A549 (cell line): Measurements from ENCODE around the gene MARS1. TPM values are rescaled to one million over a fixed set of nuclear protein-coding genes. Genes with fewer than 3 reads are reported as not detected.
A peak's percentile ranks its signal among the peaks of the same experiment; 100 is the strongest.

Experiments used
- ATAC-seq, 2 experiments: fragments of 200-7000 bp in 1 of 2; fragments of >200 bp in 1 of 2; cut with Nextera tagmentation in 1 of 2; cut with Tn5 transposase in 1 of 2; 3 replicates each; pipeline versions ENCODE4 v1.8.0 to v1.9.1; 2018 to 2020; ENCODE audit warnings: mild to moderate bottlenecking in 1 of 2, moderate library complexity in 1 of 2
- CTCF ChIA-PET: fragments of 300-600 bp; sonication (Branson Sonifier 250); formaldehyde crosslinking; extraction: SDS; loops from one replicate; lab custom pipeline; 2021; ENCODE audit warnings: antibody characterized with exemption, inconsistent platforms; lab: Yijun Ruan, JAX
- POLR2A ChIA-PET: fragments of 350-600 bp; formaldehyde crosslinking; extraction: SDS; loops from one replicate; lab custom pipeline; 2021; ENCODE audit warnings: antibody characterized with exemption, inconsistent platforms; lab: Yijun Ruan, JAX
- DNase-seq, 2 experiments: peaks; one replicate each; pipeline versions ENCODE4 v3.0.0 to v3.0.0-alpha.2; 2011 to 2016; ENCODE audit warnings: low read depth in 1 of 2, low spot score in 1 of 2
- FAIRE-seq: peaks from 2 replicates; lab custom pipeline; 2011; peaks lifted over from hg19 to GRCh38; lab: Jason Lieb, UNC
- H3K27ac ChIP-seq, 2 experiments: fragments of >200 bp; sonication (Bioruptor Twin); formaldehyde crosslinking; 3 replicates each; pipeline ENCODE4 v1.5.1; 2016 to 2017
- H3K4me1 ChIP-seq: fragments of >200 bp; sonication (Bioruptor Twin); formaldehyde crosslinking; 3 replicates; pipeline ENCODE4 v1.6.1; 2016
- H3K4me2 ChIP-seq: fragments of >200 bp; sonication (Bioruptor Twin); formaldehyde crosslinking; 3 replicates; pipeline ENCODE4 v1.6.1; 2016
- H3K4me3 ChIP-seq: fragments of >200 bp; sonication (Bioruptor Twin); formaldehyde crosslinking; 3 replicates; pipeline ENCODE4 v1.5.1; 2016
- H3K9me3 ChIP-seq: fragments of >200 bp; sonication (Bioruptor Twin); formaldehyde crosslinking; 3 replicates; pipeline ENCODE4 v1.6.1; 2016
- ATOH8 ChIP-seq: fragments of 250-450 bp; sonication (Bioruptor Pico); IDR thresholded peaks from 2 replicates; pipeline ENCODE4 v1.5.0; 2020; ENCODE audit warnings: low read depth, mild to moderate bottlenecking, moderate library complexity
- BHLHE40 ChIP-seq: IDR thresholded peaks from 2 replicates; pipeline ENCODE4 v1.6.1; 2012; ENCODE audit warnings: low read depth, low read length, inconsistent platforms
- CHD2 ChIP-seq: fragments of 150-350 bp; IDR thresholded peaks from 2 replicates; pipeline ENCODE4 v1.6.1; 2014; ENCODE audit warnings: low read length; ENCODE audit not compliant: partially characterized antibody
- CHD4 ChIP-seq: fragments of 200-600 bp; sonication (generic); IDR thresholded peaks from 2 replicates; pipeline ENCODE4 v1.6.1; 2016; ENCODE audit warnings: antibody characterized with exemption, mild to moderate bottlenecking, borderline replicate concordance
- CTCF ChIP-seq: fragments of >200 bp; sonication (Bioruptor Twin); formaldehyde crosslinking; IDR thresholded peaks from 3 replicates; pipeline ENCODE4 v1.5.1; 2016
- E2F6 ChIP-seq: IDR thresholded peaks from 2 replicates; pipeline ENCODE4 v1.6.1; 2012; ENCODE audit warnings: low read depth, borderline replicate concordance
- EHMT2 ChIP-seq: fragments of 200-600 bp; sonication (generic); IDR thresholded peaks from 2 replicates; pipeline ENCODE4 v1.6.1; 2016; ENCODE audit warnings: antibody characterized with exemption, low read depth, mild to moderate bottlenecking, moderate library complexity
- ELK1 ChIP-seq: fragments of 150-350 bp; IDR thresholded peaks from 2 replicates; pipeline ENCODE4 v1.6.1; 2014; ENCODE audit warnings: low read depth, mild to moderate bottlenecking, low read length
- EP300 ChIP-seq, 2 experiments: fragments of >200 bp; sonication (Bioruptor Twin); formaldehyde crosslinking; IDR thresholded peaks; 2 replicates in 1 of 2; 3 replicates in 1 of 2; pipeline ENCODE4 v1.6.1; 2016 to 2017
- FOSB ChIP-seq: fragments of 250-450 bp; sonication (Bioruptor Pico); IDR thresholded peaks from 2 replicates; pipeline ENCODE4 v1.5.0; 2020; ENCODE audit warnings: mild to moderate bottlenecking, moderate library complexity
- HES2 ChIP-seq: fragments of >200 bp; sonication (Bioruptor Twin); formaldehyde crosslinking; IDR thresholded peaks from 2 replicates; pipeline ENCODE4 v1.6.1; 2016
- HEYL ChIP-seq: fragments of 250-450 bp; sonication (Bioruptor Pico); IDR thresholded peaks from 2 replicates; pipeline ENCODE4 v1.8.0; 2021; ENCODE audit warnings: mild to moderate bottlenecking, moderate library complexity
- HOXB5 ChIP-seq: fragments of 250-450 bp; sonication (Bioruptor Pico); IDR thresholded peaks from 2 replicates; pipeline ENCODE4 v1.5.0; 2020; ENCODE audit warnings: mild to moderate bottlenecking, moderate library complexity
- JUN ChIP-seq, 2 experiments: fragments of >200 bp; sonication (Bioruptor Twin); formaldehyde crosslinking; IDR thresholded peaks; 2 replicates in 1 of 2; 3 replicates in 1 of 2; pipeline ENCODE4 v1.6.1; 2016 to 2017
- JUNB ChIP-seq: fragments of >200 bp; sonication (Bioruptor Twin); formaldehyde crosslinking; IDR thresholded peaks from 2 replicates; pipeline ENCODE4 v1.6.1; 2016
- KDM1A ChIP-seq: fragments of 200-600 bp; sonication (generic); IDR thresholded peaks from 2 replicates; pipeline ENCODE4 v1.6.1; 2016; ENCODE audit warnings: low read depth, mild to moderate bottlenecking
- MAX ChIP-seq: IDR thresholded peaks from 2 replicates; pipeline ENCODE4 v1.6.1; 2012
- NFE2L2 ChIP-seq: fragments of 150-350 bp; conservative IDR thresholded peaks from 2 replicates; pipeline ENCODE4 v1.6.1; 2014; ENCODE audit warnings: low read length
- RAD21 ChIP-seq, 2 experiments: fragments of >200 bp in 1 of 2; sonication (Bioruptor Twin) in 1 of 2; formaldehyde crosslinking in 1 of 2; IDR thresholded peaks in 1 of 2; conservative IDR thresholded peaks in 1 of 2; 2 replicates in 1 of 2; 3 replicates in 1 of 2; pipeline ENCODE4 v1.6.1; 2012 to 2018; ENCODE audit warnings: inconsistent platforms in 1 of 2
- RARB ChIP-seq: fragments of 250-450 bp; sonication (Bioruptor Pico); IDR thresholded peaks from 2 replicates; pipeline ENCODE4 v1.8.0; 2021; ENCODE audit warnings: mild to moderate bottlenecking, moderate library complexity
- RFX5 ChIP-seq: fragments of 450-650 bp; IDR thresholded peaks from 2 replicates; pipeline ENCODE4 v1.7.1; 2014; ENCODE audit warnings: antibody characterized with exemption, mild to moderate bottlenecking, moderate library complexity
- SMC3 ChIP-seq: fragments of >200 bp; sonication (Bioruptor Twin); formaldehyde crosslinking; IDR thresholded peaks from 3 replicates; pipeline ENCODE4 v1.6.1; 2018; ENCODE audit warnings: inconsistent platforms
- TP53 ChIP-seq: fragments of 250-450 bp; sonication (Bioruptor Pico); IDR thresholded peaks from 2 replicates; pipeline ENCODE4 v1.5.0; 2021; ENCODE audit warnings: mild to moderate bottlenecking, moderate library complexity
- ZFP36 ChIP-seq: fragments of 450-650 bp; IDR thresholded peaks from 2 replicates; pipeline ENCODE4 v1.6.1; 2014; ENCODE audit warnings: borderline replicate concordance; ENCODE audit not compliant: partially characterized antibody
- ZSCAN20 ChIP-seq: fragments of 250-450 bp; sonication (Bioruptor Pico); IDR thresholded peaks from 2 replicates; pipeline ENCODE4 v1.8.0; 2022; ENCODE audit warnings: mild to moderate bottlenecking, moderate library complexity
- WGBS: methylation state at CpG from one replicate; pipeline ENCODE4 v1.1.6; 2017; ENCODE audit errors: missing lambda C conversion rate; 5-methylcytosine and 5-hydroxymethylcytosine counted together
- polyA plus RNA-seq, 4 experiments: library from polyadenylated mRNA; depleted of rRNA in 3 of 4; stranded (reverse); fragments of >200 nt; fragmentation: RNase III in 1 of 4; extraction: RNeasy Plus Mini Kit Qiagen cat#74134 plus additional on column Dnase treatment in 1 of 4; gene quantifications; 2 replicates in 3 of 4; 3 replicates in 1 of 4; pipeline ENCODE4 v1.2.3, GENCODE V29; 2011 to 2017

Gene MARS1
- polyA plus RNA-seq, 2 of the 4 experiments (the other 2 are of a cell fraction) = 227 to 372 TPM

GRCh38 chr12:57455374-57456144 is 32.3 kb upstream of the MARS1 start:
- ChIA-PET POLR2A (interaction anchor here (0.6 to 0.7 kb wide), 2 partner anchors 116 to 178 kb away, joined by 3 read pairs; no protein-coding TSS in a partner anchor), CTCF (interaction anchor here (0.6 to 13.4 kb wide), 39 partner anchors 7 to 832 kb away, joined by 3 to 459 read pairs (median 5); partner anchors contain the start of genes GLI1, INHBC and NXPH4)
- Histone ChIP-seq H3K27ac (peak overlapping the region; percentile 92 to 99), H3K4me2 (peak overlapping the region; percentile 97), H3K4me1 (peaks cover 77% of the 10 kb centered on the region), H3K4me3 (peak overlapping the region; percentile 7; the same call in 1 of the 3 replicates), H3K9me3 (no peaks in the 10 kb centered on the region)
- DNase-seq (no peak), FAIRE-seq (no peak), ATAC-seq (0 out of 6 replicates have a peak, but pooled peaks of 1 of the 2 experiments have one; percentile 0)
- 76% methylated on average over 8 of the region's 10 CpGs for WGBS
- TF ChIP-seq TP53 (CRISPR knock-in tag) = no peak
- TF ChIP-seq HOXB5 = no peak
- no peak for TF ChIP-seq CHD2
- no peak for TF ChIP-seq HES2
- no peak for TF ChIP-seq RARB
- TF ChIP-seq KDM1A = no peak
- TF ChIP-seq RFX5 = no peak
- TF ChIP-seq CHD4 = no peak
- no peak for TF ChIP-seq ELK1
- TF ChIP-seq HEYL (CRISPR knock-in tag) = no peak
- no peak for TF ChIP-seq FOSB (CRISPR knock-in tag)

- TF ChIP-seq NFE2L2 (no peak), JUNB (no peak), CTCF (peak; percentile 77), EP300 (IDR thresholded peaks at IDR 0.05) (0 out of 5 replicates have a peak, but pooled peaks of 1 of the 2 experiments have one; percentile 14), RAD21 (conservative IDR thresholded peaks at IDR 0.05 in 1 of 2, IDR thresholded peaks at IDR 0.05 in 1 of 2) (peak; percentile 57 to 63), ZFP36 (no peak), ATOH8 (CRISPR knock-in tag) (no peak), E2F6 (no peak), ZSCAN20 (CRISPR knock-in tag) (no peak), EHMT2 (no peak), SMC3 (peak; percentile 59), JUN (IDR thresholded peaks at IDR 0.05) (no peak), MAX (peak; percentile 43), BHLHE40 (no peak)
- 40% methylated on average over 15 of the region's 15 CpGs for WGBS
- POLR2A ChIA-PET = no interaction called here
- H3K4me3 ChIP-seq = peak overlapping the region; percentile 7; the same call in 1 of the 3 replicates
- DNase-seq = peak; percentile 53 to 81
- peaks cover 74% of the 10 kb centered on the region for H3K4me1 ChIP-seq
- CTCF ChIA-PET = interaction anchor here (0.6 to 13.4 kb wide), 37 partner anchors 6 to 832 kb away, joined by 3 to 459 read pairs (median 5); partner anchors contain the start of genes GLI1, INHBC and NXPH4
- no peaks in the 10 kb centered on the region for H3K9me3 ChIP-seq
- peak overlapping the region; percentile 92 to 99 for H3K27ac ChIP-seq
- FAIRE-seq = no peak
- H3K4me2 ChIP-seq = peak overlapping the region; percentile 97
- ATAC-seq = peak; percentile 20 to 53; a peak in 3 of 6 replicates
These were observed 31.6 kb upstream of the MARS1 start for GRCh38 chr12:57456145-57456700.
